Calu3 (cell line): ENCODE results near the gene NUDC. TPM values are rescaled to one million over a fixed set of nuclear protein-coding genes. Genes with fewer than 3 reads are reported as not detected.
"Not testable (repeated sequence)": the region's sequence is repeated elsewhere in the genome, so short reads cannot be mapped to it uniquely, and the experiment has no call there.

Experiments
- BruUV-seq: library from RNA; stranded (reverse); fragments of 400-500 nt; replicated peaks from 2 replicates; lab custom pipeline; 2021; lab: Mats Ljungman, UMichigan
- CTCF ChIA-PET: fragments of 300-600 bp; sonication (Branson Sonifier 250); formaldehyde crosslinking; loops from one replicate; lab custom pipeline; 2022; ENCODE audit warnings: antibody characterized with exemption; lab: Charles Lee
- DNase-seq: peaks from one replicate; pipeline ENCODE4 v3.0.0; 2022
- H3K27ac Mint-ChIP-seq: one replicate; pipeline ENCODE4 v1.8.0; 2022; ENCODE audit warnings: mixed read lengths; ENCODE audit not compliant: unreplicated experiment
- H3K27me3 Mint-ChIP-seq: one replicate; pipeline ENCODE4 v1.8.0; 2022; ENCODE audit warnings: mixed read lengths; ENCODE audit not compliant: unreplicated experiment
- H3K36me3 Mint-ChIP-seq: one replicate; pipeline ENCODE4 v1.8.0; 2022; ENCODE audit warnings: mild to moderate bottlenecking, moderate library complexity, mixed read lengths; ENCODE audit not compliant: insufficient read depth, unreplicated experiment
- H3K4me1 Mint-ChIP-seq: one replicate; pipeline ENCODE4 v1.8.0; 2022; ENCODE audit warnings: mild to moderate bottlenecking, low read depth, mixed read lengths; ENCODE audit not compliant: unreplicated experiment
- H3K4me3 Mint-ChIP-seq: one replicate; pipeline ENCODE4 v1.8.0; 2022; ENCODE audit warnings: mild to moderate bottlenecking, low read depth, moderate library complexity, mixed read lengths; ENCODE audit not compliant: unreplicated experiment
- H3K9me3 Mint-ChIP-seq: one replicate; pipeline ENCODE4 v1.8.0; 2022; ENCODE audit warnings: low read depth, mixed read lengths; ENCODE audit not compliant: unreplicated experiment
- CTCF ChIP-seq: fragments of 200-600 bp; IDR thresholded peaks from one replicate; pipeline ENCODE4 v1.8.0; 2022; ENCODE audit warnings: antibody characterized with exemption; ENCODE audit not compliant: unreplicated experiment
- intact Hi-C: fragments of 100-400 bp; cut with micrococcal nuclease; formaldehyde crosslinking; loops from one replicate; pipeline ENCODE4 v1.10.0; 2022; ENCODE audit not compliant: unreplicated experiment
- total RNA-seq: library from RNA; stranded (reverse); gene quantifications from 2 replicates; pipeline ENCODE4 v1.2.3, GENCODE V29; 2022

NUDC gene
- total RNA-seq, 1 experiment from 2014 or later = 101 TPM

- Mint-ChIP-seq H3K36me3 (no peaks in the 10 kb centered on the region), H3K4me1 (peaks cover 30% of the 10 kb centered on the region), H3K27me3 (no peaks in the 10 kb centered on the region), H3K4me3 (no peak overlapping the region), H3K27ac (no peak overlapping the region), H3K9me3 (no peaks in the 10 kb centered on the region)
- BruUV-seq = no TSS peak
- CTCF ChIA-PET = no interaction called here
- intact Hi-C loops = no loop called here
- TF ChIP-seq CTCF = no peak
- no peak for DNase-seq
Observed at GRCh38 chr1:26983863-26984262, 62.3 kb downstream of the NUDC start.

GRCh38 chr1:26984291-26984690 is 62.7 kb downstream of the NUDC start:
- peaks cover 2% of the 10 kb centered on the region for H3K36me3 Mint-ChIP-seq
- BruUV-seq = no TSS peak
- no peak for DNase-seq
- no peaks in the 10 kb centered on the region for H3K27me3 Mint-ChIP-seq
- no peak overlapping the region for H3K27ac Mint-ChIP-seq
- intact Hi-C loops = no loop called here
- TF ChIP-seq CTCF = no peak
- no peak overlapping the region for H3K4me3 Mint-ChIP-seq
- H3K4me1 Mint-ChIP-seq = peaks cover 31% of the 10 kb centered on the region
- CTCF ChIA-PET = no interaction called here
- no peaks in the 10 kb centered on the region for H3K9me3 Mint-ChIP-seq

GRCh38 chr1:26986658-26987057 is 65.1 kb downstream of the NUDC start:
- DNase-seq = peak; percentile 74
- peaks cover 48% of the 10 kb centered on the region for H3K4me1 Mint-ChIP-seq
- BruUV-seq = no TSS peak

GRCh38 chr1:26989403-26990109 is 68.0 kb downstream of the NUDC start:
- Mint-ChIP-seq H3K36me3 (peaks cover 46% of the 10 kb centered on the region), H3K4me1 (peaks cover 43% of the 10 kb centered on the region), H3K27ac (peak overlapping the region; percentile 99)
- H3K27me3 Mint-ChIP-seq, intact Hi-C loops, BruUV-seq, H3K4me3 Mint-ChIP-seq, DNase-seq, H3K9me3 Mint-ChIP-seq: not testable (repeated sequence)
- CTCF ChIA-PET = interaction anchor here (0.6 kb wide), 1 partner anchor 54 kb away, joined by 3 read pairs; no protein-coding TSS in a partner anchor

More at GRCh38 chr1:26986658-26987057, 65.1 kb downstream of the NUDC start:
- CTCF ChIA-PET = interaction anchor here (1.3 kb wide), 1 partner anchor 11 kb away, joined by 5 read pairs; no protein-coding TSS in a partner anchor
- no peak overlapping the region for H3K4me3 Mint-ChIP-seq
- no peaks in the 10 kb centered on the region for H3K9me3 Mint-ChIP-seq
- peaks cover 22% of the 10 kb centered on the region for H3K36me3 Mint-ChIP-seq
- no peak for TF ChIP-seq CTCF
- H3K27ac Mint-ChIP-seq = peak overlapping the region; percentile 62
- intact Hi-C loops = no loop called here
- H3K27me3 Mint-ChIP-seq = no peaks in the 10 kb centered on the region
